Mucosa of rectum (tissue), 2 donors: ENCODE measurements around the gene GPR156.

Experiments used
- H3K27ac ChIP-seq, 2 donors: one replicate each; pipeline ENCODE4 v1.7.0; 2013; ENCODE audit warnings: inconsistent platforms in 2 of 2, low read depth in 2 of 2, low read length in 2 of 2
- H3K27me3 ChIP-seq, 2 donors: one replicate each; pipeline ENCODE4 v1.7.0; 2013; ENCODE audit warnings: low read length in 2 of 2; ENCODE audit not compliant: control insufficient read depth in 2 of 2, insufficient read depth in 2 of 2
- H3K36me3 ChIP-seq, 2 donors: one replicate each; pipeline ENCODE4 v1.7.0; 2013; ENCODE audit warnings: low read length in 2 of 2; ENCODE audit not compliant: control insufficient read depth in 2 of 2, insufficient read depth in 2 of 2
- H3K4me1 ChIP-seq, 2 donors: one replicate each; pipeline ENCODE4 v1.7.0; 2013; ENCODE audit warnings: low read length in 2 of 2, mild to moderate bottlenecking in 1 of 2; ENCODE audit not compliant: control insufficient read depth in 2 of 2, insufficient read depth in 2 of 2
- H3K4me3 ChIP-seq, 2 donors: one replicate each; pipeline ENCODE4 v1.7.0; 2013; ENCODE audit warnings: low read length in 2 of 2
- H3K9ac ChIP-seq, 2 donors: one replicate each; pipeline ENCODE4 v1.7.0; 2013; ENCODE audit warnings: low read length in 2 of 2, low read depth in 1 of 2, mild to moderate bottlenecking in 1 of 2
- H3K9me3 ChIP-seq, 2 donors: one replicate each; pipeline ENCODE4 v1.7.0; 2013; ENCODE audit warnings: low read length in 2 of 2; ENCODE audit not compliant: control insufficient read depth in 2 of 2
- donor health status: healthy.
- donor health status: Normal muscosa, but diverticular disease.

Gene GPR156

GRCh38 chr3:120177707-120178306 lies 107.2 kb downstream of the GPR156 start:
- no peaks in the 10 kb centered on the region for H3K27me3 ChIP-seq
- peaks cover 0 to 3% of the 10 kb centered on the region in 2 donors for H3K4me1 ChIP-seq
- H3K36me3 ChIP-seq = no peaks in the 10 kb centered on the region
- H3K9ac ChIP-seq = no peak overlapping the region
- no peak overlapping the region for H3K4me3 ChIP-seq
- no peak overlapping the region for H3K27ac ChIP-seq
- H3K9me3 ChIP-seq = no peaks in the 10 kb centered on the region

- no peaks in the 10 kb centered on the region for H3K27me3 ChIP-seq
- no peak overlapping the region for H3K9ac ChIP-seq
- H3K4me1 ChIP-seq = peaks cover 0 to 3% of the 10 kb centered on the region in 2 donors
- H3K4me3 ChIP-seq = no peak overlapping the region
- H3K36me3 ChIP-seq = no peaks in the 10 kb centered on the region
- no peak overlapping the region for H3K27ac ChIP-seq
- H3K9me3 ChIP-seq = no peaks in the 10 kb centered on the region
Observed at GRCh38 chr3:120177151-120177550, 107.9 kb downstream of the GPR156 start.

GRCh38 chr3:120174811-120175539 lies 110.0 kb downstream of the GPR156 start:
- Histone ChIP-seq H3K4me1 (no peaks in the 10 kb centered on the region), H3K9me3 (no peaks in the 10 kb centered on the region), H3K36me3 (no peaks in the 10 kb centered on the region), H3K4me3 (no peak overlapping the region), H3K27me3 (no peaks in the 10 kb centered on the region), H3K9ac (no peak overlapping the region), H3K27ac (no peak overlapping the region)

GRCh38 chr3:120173056-120173675 lies 111.9 kb downstream of the GPR156 start:
- Histone ChIP-seq H3K27ac (no peak overlapping the region), H3K4me1 (no peaks in the 10 kb centered on the region), H3K4me3 (no peak overlapping the region), H3K9me3 (no peaks in the 10 kb centered on the region), H3K27me3 (no peaks in the 10 kb centered on the region), H3K36me3 (no peaks in the 10 kb centered on the region), H3K9ac (no peak overlapping the region)

- no peak overlapping the region for H3K4me3 ChIP-seq
- no peaks in the 10 kb centered on the region for H3K9me3 ChIP-seq
- no peak overlapping the region for H3K27ac ChIP-seq
- H3K9ac ChIP-seq = no peak overlapping the region
- H3K27me3 ChIP-seq = no peaks in the 10 kb centered on the region
- no peaks in the 10 kb centered on the region for H3K4me1 ChIP-seq
- no peaks in the 10 kb centered on the region for H3K36me3 ChIP-seq
Observed at GRCh38 chr3:120172070-120172469, 113.0 kb downstream of the GPR156 start.

- Histone ChIP-seq H3K36me3 (no peaks in the 10 kb centered on the region), H3K9me3 (no peaks in the 10 kb centered on the region), H3K9ac (no peak overlapping the region), H3K4me3 (no peak overlapping the region), H3K27me3 (no peaks in the 10 kb centered on the region), H3K27ac (no peak overlapping the region), H3K4me1 (no peaks in the 10 kb centered on the region)
Observed at GRCh38 chr3:120171134-120171873, 113.7 kb downstream of the GPR156 start.

- no peaks in the 10 kb centered on the region for H3K27me3 ChIP-seq
- H3K27ac ChIP-seq = no peak overlapping the region
- no peaks in the 10 kb centered on the region for H3K36me3 ChIP-seq
- no peak overlapping the region for H3K4me3 ChIP-seq
- H3K9ac ChIP-seq = no peak overlapping the region
- H3K9me3 ChIP-seq = no peaks in the 10 kb centered on the region
- H3K4me1 ChIP-seq = no peaks in the 10 kb centered on the region
Observed at GRCh38 chr3:120170223-120170622, 114.8 kb downstream of the GPR156 start.

GRCh38 chr3:120169407-120169806 lies 115.6 kb downstream of the GPR156 start:
- no peak overlapping the region for H3K9ac ChIP-seq
- no peaks in the 10 kb centered on the region for H3K9me3 ChIP-seq
- H3K4me3 ChIP-seq = no peak overlapping the region
- H3K27ac ChIP-seq = no peak overlapping the region
- H3K4me1 ChIP-seq = no peaks in the 10 kb centered on the region
- no peaks in the 10 kb centered on the region for H3K27me3 ChIP-seq
- H3K36me3 ChIP-seq = no peaks in the 10 kb centered on the region

GRCh38 chr3:120168611-120169010 lies 116.4 kb downstream of the GPR156 start:
- Histone ChIP-seq H3K27ac (no peak overlapping the region), H3K4me3 (no peak overlapping the region), H3K9me3 (no peaks in the 10 kb centered on the region), H3K9ac (no peak overlapping the region), H3K36me3 (no peaks in the 10 kb centered on the region), H3K27me3 (no peaks in the 10 kb centered on the region), H3K4me1 (no peaks in the 10 kb centered on the region)

GRCh38 chr3:120168038-120168437 lies 117.0 kb downstream of the GPR156 start:
- no peaks in the 10 kb centered on the region for H3K9me3 ChIP-seq
- H3K27me3 ChIP-seq = no peaks in the 10 kb centered on the region
- no peaks in the 10 kb centered on the region for H3K36me3 ChIP-seq
- H3K9ac ChIP-seq = no peak overlapping the region
- no peak overlapping the region for H3K27ac ChIP-seq
- no peak overlapping the region for H3K4me3 ChIP-seq
- no peaks in the 10 kb centered on the region for H3K4me1 ChIP-seq
